Measurements from ENCODE around the gene MAN2A2.
"Not testable (repeated sequence)": the region's sequence is repeated elsewhere in the genome, so short reads cannot be mapped to it uniquely, and the experiment has no call there.

MAN2A2 gene

DNA sequence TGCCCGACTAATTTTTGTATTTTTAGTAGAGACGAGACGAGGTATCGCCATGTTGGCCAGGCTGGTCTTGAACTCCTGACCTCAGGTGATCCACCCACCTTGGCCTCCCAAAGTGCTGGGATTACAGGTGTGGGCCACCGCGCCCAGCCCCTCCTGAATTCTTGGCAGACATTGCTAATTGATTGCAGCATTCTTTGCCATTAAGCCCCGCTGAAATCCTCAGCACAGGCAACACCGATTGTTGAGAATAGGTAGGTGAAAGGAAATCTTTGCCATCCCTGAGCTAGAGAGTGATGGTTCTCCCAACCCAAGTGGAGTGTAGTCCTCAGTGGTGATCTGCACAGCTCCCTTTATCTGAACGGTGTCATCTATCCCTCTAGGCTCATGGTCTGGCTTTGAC, 1.6 kb downstream of the MAN2A2 start:
- DNase-seq (ENCODE audit: low spot score): no peak

DNA sequence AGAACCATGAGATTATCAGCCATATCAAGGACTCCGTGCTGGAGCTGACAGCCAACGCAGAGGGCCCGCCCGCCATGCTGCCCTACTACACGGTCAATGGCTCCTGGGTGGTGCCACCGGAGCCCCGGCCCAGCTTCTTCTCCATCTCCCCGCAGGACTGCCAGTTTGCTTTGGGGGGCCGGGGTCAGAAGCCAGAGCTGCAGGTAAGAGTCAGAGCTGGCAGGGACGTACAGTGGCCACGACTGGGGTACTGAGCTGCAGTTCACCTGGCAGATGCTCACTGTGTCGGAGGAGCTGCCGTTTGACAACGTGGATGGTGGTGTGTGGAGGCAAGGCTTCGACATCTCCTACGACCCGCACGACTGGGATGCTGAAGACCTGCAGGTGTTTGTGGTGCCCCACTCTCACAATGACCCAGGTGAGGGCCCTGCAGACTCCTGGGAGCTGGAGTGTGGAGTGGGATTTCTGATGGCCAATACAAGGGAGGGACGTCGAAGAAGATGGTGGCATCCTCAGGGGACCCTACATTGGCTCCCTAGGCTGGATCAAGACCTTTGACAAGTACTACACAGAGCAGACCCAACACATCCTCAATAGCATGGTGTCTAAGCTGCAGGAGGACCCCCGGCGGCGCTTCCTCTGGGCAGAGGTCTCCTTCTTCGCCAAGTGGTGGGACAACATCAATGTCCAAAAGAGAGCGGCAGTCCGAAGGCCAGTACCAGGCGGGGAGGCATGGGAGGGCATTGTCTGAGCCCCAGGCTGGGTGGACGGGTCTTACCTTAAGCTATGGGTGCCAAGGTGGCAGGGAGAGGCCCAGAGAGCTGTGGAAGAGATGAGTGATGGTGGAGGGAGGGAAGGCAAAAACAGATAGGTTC, 2.4 kb downstream of the MAN2A2 start:
- DNase-seq (ENCODE audit: low spot score): no peak

DNA sequence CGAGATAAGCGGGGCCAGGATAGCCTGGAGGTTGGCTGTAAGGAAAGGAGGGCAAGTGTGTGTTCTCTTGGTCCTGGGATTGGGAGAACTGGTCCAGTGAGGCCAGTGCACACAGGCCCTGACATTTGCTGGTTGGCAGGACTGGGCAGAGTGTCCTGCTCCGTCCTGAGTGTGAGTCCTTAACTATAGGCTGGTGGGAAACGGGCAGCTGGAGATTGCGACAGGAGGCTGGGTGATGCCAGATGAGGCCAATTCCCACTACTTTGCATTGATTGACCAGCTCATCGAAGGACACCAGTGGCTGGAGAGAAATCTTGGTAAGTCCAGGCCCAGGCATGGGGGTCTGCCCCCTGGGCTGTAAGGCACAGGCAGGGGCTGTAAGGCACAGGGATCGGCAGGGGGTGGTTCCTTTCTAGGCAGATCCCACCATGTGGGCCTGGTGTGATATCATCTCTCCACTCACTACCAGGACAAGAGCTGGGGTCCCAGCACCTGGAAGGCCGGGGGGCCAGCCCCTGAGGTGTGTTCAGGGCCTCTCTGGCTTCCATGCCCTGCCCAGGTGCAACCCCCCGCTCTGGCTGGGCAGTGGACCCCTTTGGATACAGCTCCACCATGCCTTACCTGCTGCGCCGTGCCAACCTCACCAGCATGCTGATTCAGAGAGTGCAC, 3.2 kb downstream of the MAN2A2 start:
- DNase-seq (ENCODE audit: low spot score): no peak

DNA sequence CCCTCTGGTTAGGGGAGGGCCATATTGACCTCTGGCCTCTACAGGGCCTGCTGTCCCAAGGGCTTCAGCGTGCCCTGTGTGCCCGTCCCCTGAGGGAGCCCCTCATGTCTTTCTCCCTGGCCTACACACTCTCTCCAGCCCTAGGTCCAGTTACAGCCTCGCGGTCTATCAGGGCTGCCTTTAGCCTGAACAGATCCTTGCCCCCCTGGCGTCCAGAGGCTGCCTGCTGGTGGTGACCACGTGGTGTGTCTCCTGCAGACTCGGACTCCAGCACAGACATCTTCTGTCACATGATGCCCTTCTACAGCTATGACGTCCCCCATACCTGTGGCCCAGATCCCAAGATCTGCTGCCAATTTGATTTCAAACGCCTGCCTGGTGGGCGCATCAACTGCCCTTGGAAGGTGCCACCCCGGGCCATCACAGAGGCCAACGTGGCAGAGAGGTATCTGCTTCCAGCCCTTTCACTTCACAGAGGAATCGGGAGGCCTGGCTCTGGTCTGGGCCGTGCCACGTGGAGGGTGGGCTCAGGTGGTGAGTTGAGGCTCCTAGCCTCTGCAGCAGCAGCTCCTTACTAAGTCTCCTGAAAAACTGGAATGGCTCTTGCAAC, 4.1 kb downstream of the MAN2A2 start:
- no peak for DNase-seq (ENCODE audit: low spot score)

DNA sequence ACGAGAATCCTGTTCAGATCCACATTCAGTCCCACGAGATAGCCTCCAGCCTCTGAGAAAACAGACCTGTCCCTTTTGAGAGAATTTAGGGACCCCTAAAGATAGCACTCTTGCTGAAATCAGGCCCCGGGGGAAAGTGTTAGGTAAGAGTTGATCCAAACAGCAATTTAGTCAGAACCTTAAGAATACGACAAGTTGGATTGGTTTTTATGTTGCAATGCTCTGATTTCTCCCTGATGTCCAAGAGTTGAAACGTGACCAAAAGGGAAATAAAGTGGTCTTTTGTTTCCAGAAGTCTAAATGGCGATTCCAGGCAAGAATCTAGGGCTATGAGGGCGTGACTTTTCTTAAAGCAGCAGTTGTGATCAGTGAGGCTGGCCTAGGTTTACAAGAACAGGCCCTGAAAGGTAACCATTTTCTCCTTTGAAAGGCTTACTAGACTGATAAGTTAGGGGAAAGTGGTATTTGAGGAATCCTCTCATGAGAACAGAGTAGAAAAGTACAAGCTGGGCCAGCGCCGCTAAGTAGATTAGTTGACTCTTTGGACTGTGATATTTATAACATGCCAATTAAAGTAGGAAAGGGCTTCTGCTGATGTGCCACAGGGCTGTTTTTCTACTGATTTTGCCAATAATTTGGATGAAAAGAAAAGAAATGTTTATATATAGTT, 4.9 kb downstream of the MAN2A2 start:
- DNase-seq (ENCODE audit: low spot score): no peak

DNA sequence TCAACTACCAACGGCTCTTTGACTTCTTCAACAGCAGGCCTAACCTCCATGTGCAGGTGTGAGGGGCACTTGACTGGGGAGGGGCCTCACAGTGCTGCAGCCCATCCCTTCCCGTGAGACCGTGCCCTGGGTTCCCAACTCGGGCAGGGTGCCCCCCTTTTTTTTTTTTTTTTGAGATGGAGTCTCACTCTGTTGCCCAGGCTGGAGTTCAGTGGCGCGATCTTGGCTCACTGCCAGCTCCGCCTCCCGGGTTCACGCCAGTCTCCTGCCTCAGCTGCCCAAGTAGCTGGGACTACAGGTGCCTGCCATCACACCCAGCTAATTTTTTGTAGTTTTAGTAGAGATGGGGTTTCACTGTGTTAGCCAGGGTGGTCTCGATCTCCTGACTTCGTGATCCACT, 6.3 kb downstream of the MAN2A2 start:
- DNase-seq (ENCODE audit: low spot score): not testable (repeated sequence)

DNA sequence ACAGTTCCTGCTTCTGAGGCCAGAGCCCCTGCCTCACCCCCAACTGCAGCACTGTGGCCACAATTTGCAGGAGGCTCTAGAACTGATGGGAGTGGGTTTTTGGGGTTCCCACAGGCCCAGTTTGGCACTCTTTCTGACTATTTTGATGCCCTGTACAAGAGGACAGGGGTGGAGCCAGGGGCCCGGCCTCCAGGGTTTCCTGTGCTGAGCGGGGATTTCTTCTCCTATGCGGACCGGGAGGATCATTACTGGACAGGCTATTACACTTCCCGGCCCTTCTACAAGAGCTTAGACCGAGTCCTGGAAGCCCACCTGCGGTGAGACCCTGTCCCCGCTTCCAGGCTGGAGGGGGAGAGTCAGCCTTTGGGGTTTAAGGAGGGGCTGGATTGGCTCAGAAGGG, 6.9 kb downstream of the MAN2A2 start:
- no peak for DNase-seq (ENCODE audit: low spot score)

DNA sequence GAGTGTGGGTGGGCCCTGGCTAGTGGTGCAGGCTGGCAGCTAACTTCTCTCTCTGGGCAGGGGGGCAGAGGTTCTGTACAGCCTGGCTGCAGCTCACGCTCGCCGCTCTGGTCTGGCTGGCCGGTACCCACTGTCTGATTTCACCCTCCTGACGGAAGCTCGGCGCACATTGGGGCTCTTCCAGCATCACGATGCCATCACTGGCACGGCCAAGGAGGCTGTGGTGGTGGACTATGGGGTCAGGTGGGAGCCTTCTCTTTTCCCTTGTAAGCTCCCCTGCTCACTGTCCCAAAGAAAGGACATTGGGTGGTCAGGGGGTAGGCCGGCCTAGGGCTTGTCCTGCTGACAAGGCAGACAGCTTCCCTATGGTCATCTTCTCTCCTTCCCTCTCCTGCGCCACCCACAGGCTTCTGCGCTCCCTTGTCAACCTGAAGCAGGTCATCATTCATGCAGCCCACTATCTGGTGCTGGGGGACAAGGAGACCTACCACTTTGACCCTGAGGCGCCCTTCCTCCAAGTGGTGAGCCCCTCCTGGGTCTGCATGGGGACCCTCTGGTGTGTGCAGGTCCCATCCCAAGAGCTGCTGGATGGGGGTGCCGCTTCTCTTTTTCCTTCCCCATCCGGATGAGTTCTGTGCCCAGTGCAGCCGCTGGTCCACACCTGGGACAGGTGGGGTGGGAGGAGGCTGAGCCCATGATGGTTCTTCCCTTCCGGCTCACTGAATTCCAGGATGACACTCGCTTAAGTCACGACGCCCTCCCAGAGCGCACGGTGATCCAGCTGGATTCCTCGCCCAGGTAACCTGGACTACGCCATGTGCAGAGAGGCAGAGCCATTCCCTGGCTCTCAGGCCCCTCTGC, 7.6 kb downstream of the MAN2A2 start:
- DNase-seq (ENCODE audit: low spot score): no peak

DNA sequence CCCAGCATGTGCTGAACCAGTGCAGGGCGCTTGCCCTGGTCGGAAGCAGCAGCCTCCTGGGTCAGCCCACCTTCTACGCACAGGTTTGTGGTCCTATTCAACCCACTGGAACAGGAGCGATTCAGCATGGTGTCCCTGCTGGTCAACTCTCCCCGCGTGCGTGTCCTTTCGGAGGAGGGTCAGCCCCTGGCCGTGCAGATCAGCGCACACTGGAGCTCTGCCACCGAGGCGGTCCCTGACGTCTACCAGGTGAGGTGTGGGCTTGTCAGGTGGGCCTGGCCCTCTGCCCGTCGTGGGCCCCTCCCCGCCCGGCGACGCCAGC, 8.2 kb downstream of the MAN2A2 start:
- DNase-seq (ENCODE audit: low spot score): no peak

DNA sequence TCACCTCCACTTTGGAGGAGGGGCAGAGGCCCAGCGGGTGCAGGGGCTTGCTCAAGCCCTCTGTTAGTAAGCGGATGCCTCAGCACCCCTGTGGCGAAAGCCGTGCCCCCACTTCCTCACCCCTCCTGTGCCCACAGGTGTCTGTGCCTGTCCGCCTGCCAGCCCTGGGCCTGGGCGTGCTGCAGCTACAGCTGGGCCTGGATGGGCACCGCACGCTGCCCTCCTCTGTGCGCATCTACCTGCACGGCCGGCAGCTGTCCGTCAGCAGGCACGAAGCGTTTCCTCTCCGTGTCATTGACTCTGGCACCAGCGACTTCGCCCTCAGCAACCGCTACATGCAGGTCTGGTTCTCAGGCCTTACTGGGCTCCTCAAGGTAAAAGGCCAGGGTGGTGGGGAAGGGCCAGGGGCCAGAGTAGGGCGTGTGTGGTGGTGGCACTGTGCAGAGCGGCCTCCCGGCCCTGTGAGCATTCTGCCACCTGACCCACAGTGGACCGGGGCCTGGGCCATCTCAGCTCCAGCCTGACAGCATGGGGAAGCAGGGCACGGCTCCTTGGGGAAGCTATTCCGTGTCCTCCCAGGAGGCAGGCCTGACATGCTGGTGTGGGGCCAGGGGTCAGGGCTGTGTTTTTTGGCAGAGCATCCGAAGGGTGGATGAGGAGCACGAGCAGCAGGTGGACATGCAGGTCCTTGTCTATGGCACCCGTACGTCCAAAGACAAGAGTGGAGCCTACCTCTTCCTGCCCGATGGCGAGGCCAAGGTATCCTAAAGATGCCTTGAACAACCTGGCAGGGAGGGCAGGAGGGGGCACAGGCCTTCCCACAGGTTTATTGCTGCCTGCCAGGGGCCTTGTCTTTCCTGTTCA, 9.0 kb downstream of the MAN2A2 start:
- DNase-seq (ENCODE audit: low spot score): no peak

DNA sequence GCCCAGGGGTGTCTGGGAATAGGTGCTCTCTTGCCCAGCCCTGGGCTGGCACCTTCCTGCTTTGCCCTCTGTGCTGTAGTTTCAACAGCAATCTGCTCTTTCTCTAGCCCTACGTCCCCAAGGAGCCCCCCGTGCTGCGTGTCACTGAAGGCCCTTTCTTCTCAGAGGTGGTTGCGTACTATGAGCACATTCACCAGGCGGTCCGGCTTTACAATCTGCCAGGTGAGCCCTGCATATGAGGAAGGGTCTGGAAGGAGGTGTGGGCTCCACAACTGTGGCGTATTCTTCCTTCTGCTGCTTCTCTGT, 9.6 kb downstream of the MAN2A2 start:
- DNase-seq (ENCODE audit: low spot score): no peak

DNA sequence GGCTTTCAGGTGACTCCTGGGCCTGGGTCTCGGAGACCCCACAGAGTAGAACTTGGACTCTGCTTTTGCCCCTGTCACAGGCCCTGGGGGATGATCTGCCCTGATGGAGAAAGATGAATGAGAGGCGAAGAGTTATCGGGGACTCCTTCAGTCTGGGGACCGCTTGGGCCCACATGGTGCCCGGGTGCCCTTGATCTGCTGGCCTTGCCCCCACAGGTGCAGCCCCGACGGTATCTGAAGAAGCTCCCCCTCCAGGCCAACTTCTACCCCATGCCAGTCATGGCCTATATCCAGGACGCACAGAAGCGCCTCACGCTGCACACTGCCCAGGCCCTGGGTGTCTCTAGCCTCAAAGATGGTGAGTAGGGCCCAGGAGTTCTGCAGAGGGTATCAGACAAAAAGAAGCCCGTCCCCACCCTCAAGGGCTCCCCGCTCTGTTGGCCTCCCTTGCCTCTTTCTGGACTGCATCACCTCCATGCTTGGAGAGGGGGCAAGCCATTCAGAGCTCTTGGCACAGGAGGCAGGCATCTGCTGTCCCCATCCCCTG, 10.4 kb downstream of the MAN2A2 start:
- DNase-seq (ENCODE audit: low spot score): no peak

DNA sequence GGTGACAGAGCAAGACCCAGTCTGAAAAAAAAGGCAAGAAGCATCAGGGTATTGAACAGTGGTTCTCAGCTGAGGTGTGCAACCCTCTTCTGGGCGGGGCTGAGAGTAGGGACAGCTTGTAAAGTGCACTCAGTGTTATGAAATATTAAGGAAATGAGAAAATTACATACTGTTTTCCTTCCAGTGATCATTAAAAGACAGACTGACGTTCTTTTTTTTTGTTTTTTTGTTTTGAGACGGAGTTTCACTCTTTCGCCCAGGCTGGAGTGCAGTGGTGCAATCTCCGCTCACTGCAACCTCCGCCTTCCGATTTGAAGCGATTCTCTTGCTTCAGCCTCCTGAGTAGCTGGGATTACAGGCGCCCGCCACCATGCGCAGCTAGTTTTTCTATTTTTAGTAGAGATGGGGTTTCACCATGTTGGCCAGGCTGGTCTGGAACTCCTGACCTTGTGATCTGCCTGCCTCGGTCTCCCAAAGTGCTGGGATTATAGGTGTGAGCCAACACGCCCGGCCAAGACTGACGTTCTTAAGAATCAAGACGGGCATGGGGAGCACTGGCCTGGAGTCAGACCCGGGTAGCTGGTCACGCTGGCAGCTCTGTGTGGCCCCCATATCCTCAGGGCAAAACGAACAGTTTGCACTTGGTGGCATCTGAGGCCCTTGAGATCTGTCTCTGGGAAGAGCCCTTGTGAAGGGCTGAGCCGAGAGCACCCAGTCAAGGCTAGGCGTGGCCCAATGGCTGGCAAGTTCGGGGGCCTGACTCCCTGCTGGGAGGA, 11.4 kb downstream of the MAN2A2 start:
- DNase-seq (ENCODE audit: low spot score): no peak

DNA sequence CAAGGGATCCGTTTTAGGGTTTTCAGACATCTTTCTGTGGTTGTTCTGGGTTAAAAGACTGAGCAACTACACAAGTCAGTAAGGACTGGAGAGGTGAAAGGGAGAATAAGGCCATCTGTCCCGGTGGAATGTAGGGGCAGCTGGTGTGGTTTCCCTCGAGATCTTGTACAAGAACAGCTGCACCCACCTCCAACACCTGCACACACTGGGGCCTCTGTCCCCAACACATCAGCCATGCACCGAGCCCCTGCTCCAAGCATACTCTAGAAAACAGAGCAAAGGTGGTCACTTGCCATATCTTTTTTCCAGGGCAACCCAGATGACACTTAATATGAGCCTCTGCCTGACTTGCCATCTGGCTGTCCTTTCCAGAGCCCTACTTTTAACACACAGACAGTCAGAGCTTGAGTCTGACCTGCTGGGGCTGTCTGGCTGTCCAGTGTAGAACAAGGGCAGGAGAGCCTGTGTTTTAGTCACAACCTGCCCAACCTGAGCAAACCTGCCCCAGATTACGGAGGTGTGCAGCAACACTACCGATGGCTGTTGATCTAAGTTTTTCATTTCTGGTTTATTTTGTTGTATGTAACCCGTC, 12.2 kb downstream of the MAN2A2 start:
- DNase-seq (ENCODE audit: low spot score): no peak

DNA sequence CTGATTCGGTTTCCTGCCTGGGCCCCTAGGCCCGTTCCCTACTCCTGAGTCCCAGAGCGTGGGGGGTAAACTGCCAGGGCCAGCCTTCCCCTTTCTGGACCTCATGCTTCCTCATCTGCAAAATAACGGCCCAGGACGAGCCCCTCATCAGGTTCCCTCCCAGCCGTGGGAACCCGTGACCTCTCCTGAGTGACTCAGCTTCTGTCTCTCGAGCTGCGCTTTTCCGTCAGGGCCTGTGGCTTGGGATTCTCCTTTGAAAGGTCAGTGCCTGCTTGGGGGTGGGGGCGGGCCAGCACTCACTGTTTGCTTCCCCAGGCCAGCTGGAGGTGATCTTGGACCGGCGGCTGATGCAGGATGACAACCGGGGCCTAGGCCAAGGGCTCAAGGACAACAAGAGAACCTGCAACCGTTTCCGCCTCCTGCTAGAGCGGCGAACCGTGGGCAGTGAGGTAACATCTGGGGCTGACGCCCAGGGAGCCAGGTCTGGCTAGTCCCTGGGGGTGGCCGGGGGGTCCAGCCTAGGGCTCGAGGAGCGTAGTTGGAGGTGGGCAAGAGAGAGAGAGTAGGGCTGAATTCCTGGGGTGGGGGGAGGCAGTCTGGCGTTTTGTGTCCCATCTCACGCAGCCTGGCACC, 12.8 kb downstream of the MAN2A2 start:
- DNase-seq (ENCODE audit: low spot score): no peak

DNA sequence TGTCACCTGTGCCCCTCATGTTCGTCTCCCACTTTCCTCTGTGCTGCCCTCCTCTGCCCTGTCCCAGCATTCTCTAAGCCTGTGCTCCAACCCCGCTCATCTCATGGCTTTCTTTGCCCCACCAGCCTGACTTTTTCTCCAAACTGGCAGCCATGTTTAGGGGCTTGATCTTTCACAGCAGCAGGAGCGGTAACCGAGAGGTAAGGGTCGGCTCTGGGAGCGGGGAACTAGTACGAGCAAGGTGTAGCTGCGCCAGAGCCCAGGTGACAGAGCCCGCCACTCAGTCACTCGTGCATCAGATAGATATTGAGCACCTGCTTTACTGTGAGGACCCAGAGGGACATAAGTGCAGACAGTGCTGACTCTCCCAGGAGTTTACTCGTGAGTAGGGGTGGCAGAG, 13.4 kb downstream of the MAN2A2 start:
- DNase-seq (ENCODE audit: low spot score): no peak

DNA sequence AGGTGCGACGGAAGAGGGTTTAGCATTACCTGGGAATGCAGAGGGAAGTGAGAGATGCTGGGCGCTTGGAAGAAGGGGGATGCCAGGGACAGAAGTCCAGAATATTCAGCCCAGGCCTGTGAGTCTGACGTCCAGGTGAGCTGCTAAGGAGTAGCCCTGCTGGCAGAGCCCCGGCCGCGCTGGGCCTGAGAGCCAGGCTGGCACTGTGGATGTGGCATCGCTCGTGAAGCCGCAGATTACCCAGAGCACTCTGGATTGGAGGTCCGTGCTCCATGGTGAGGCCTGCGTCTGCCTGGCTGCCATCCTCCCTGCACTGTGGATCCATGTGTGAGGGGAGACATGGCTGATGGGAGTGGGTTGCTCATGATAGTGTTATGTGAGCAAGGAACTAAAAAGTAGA, 14.5 kb downstream of the MAN2A2 start:
- DNase-seq (ENCODE audit: low spot score): no peak

DNA sequence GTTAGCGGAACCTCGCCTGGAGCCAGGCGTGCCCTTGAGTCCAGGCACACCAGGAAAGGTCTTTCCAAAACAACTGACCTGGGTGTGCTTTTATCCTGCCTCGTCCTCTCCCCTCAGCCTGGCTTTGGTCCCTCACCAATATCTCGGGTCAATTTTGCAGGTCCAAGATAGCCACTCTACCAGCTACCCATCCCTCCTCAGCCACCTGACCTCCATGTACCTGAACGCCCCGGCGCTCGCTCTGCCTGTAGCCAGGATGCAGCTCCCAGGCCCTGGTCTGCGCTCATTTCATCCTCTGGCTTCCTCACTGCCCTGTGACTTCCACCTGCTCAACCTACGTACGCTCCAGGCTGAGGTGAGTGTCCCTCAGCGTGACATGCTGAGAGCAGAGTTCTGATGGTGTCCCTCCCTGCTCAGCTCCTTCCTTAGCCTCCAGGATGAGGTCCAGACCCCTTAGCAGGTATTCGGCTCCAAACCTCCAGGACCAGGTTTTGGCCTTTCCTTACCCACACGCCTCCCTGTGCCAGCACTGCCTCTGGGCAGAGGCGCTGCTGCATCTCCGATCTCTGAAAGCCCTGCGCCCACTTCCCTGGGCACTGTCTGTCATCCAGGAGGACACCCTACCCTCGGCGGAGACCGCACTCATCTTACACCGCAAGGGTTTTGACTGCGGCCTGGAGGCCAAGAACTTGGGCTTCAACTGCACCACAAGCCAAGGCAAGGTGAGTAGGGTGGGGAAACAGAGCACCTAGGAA, 15.1 kb downstream of the MAN2A2 start:
- no peak for DNase-seq (ENCODE audit: low spot score)

All from D341Med (cell line).